IMR-90 (cell line): ENCODE measurements around the gene HS6ST3.

ENCODE experiments used
- BHLHE40 ChIP-seq: fragments of 150-350 bp; IDR thresholded peaks from 2 replicates; pipeline ENCODE4 v1.6.1; 2016; ENCODE audit warnings: mild to moderate bottlenecking, low read depth, low read length
- CHD1 ChIP-seq: IDR thresholded peaks from 2 replicates; pipeline ENCODE4 v1.6.1; 2012; ENCODE audit warnings: low read depth, low read length, improper control_type of control experiment
- CTCF ChIP-seq: conservative IDR thresholded peaks from 2 replicates; pipeline ENCODE4 v1.5.1; 2012; ENCODE audit warnings: mild to moderate bottlenecking, low read depth, low read length, improper control_type of control experiment
- ELK1 ChIP-seq: fragments of 150-350 bp; IDR thresholded peaks from 2 replicates; pipeline ENCODE4 v1.6.1; 2016; ENCODE audit warnings: low read depth, mild to moderate bottlenecking, low read length, moderate library complexity, borderline replicate concordance
- POLR2A ChIP-seq: IDR thresholded peaks from 2 replicates; pipeline ENCODE4 v1.6.1; 2012; ENCODE audit warnings: mild to moderate bottlenecking, low read depth, low read length
- RCOR1 ChIP-seq: IDR thresholded peaks from 2 replicates; pipeline ENCODE4 v1.6.1; 2012; ENCODE audit warnings: mild to moderate bottlenecking, low read length, improper control_type of control experiment; ENCODE audit not compliant: insufficient replicate concordance
- SMC3 ChIP-seq: fragments of 150-350 bp; IDR thresholded peaks from 2 replicates; pipeline ENCODE4 v1.6.1; 2016; ENCODE audit warnings: low read depth, mild to moderate bottlenecking, antibody characterized with exemption, low read length, moderate library complexity
- USF2 ChIP-seq: fragments of 150-350 bp; IDR thresholded peaks from 2 replicates; pipeline ENCODE4 v1.6.1; 2017; ENCODE audit warnings: mild to moderate bottlenecking, antibody characterized with exemption, low read length, low read depth

GRCh38 chr13:96421314-96421713, 331.4 kb downstream of the HS6ST3 start:
- no peak for TF ChIP-seq ELK1
- TF ChIP-seq POLR2A, result no peak
- TF ChIP-seq CTCF, result no peak
- no peak for TF ChIP-seq RCOR1
- no peak for TF ChIP-seq USF2
- no peak for TF ChIP-seq BHLHE40
- no peak for TF ChIP-seq CHD1
- no peak for TF ChIP-seq SMC3
